NB4 (cell line): ENCODE results near the gene TERC.
A peak's percentile ranks its signal among the peaks of the same experiment; 100 is the strongest.

Experiments
- CTCF ChIP-seq: IDR thresholded peaks from one replicate; pipeline ENCODE4 v1.5.1; 2012; ENCODE audit warnings: low read depth, low read length
- MAX ChIP-seq: IDR thresholded peaks from 2 replicates; pipeline ENCODE4 v1.6.1; 2011; ENCODE audit warnings: low read depth, low read length
- MYC ChIP-seq: IDR thresholded peaks from 2 replicates; pipeline ENCODE4 v1.6.1; 2011; ENCODE audit warnings: low read depth, low read length
- POLR2A ChIP-seq: IDR thresholded peaks from 2 replicates; pipeline ENCODE4 v1.6.1; 2011; ENCODE audit warnings: mild to moderate bottlenecking; ENCODE audit not compliant: insufficient read length; ENCODE audit errors: extremely low read depth

- TF ChIP-seq CTCF (peak; percentile 24), POLR2A (no peak), MAX (peak; percentile 64; the same call in 1 of the 2 replicates), MYC (peak; percentile 32; the same call in 1 of the 2 replicates)
Observed at GRCh38 chr3:169813757-169814517, 49.1 kb upstream of the TERC start.
